ENCODE data around the gene PRMT7. TPM values are rescaled to one million over a fixed set of nuclear protein-coding genes. Genes with fewer than 3 reads are reported as not detected.

PRMT7 gene
- total RNA-seq, 1 experiment from 2014 or later, result 156 TPM

GRCh38 chr16:68289202-68289601 lies 21.6 kb upstream of the PRMT7 start:
- Mint-ChIP-seq H3K4me3 (ENCODE audit: unreplicated experiment) (no peak overlapping the region), H3K27ac (ENCODE audit: unreplicated experiment) (no peak overlapping the region), H3K4me1 (ENCODE audit: low read depth, unreplicated experiment) (peaks cover 48% of the 10 kb centered on the region), H3K27me3 (ENCODE audit: insufficient read depth, unreplicated experiment) (no peaks in the 10 kb centered on the region), H3K9me3 (ENCODE audit: unreplicated experiment) (no peaks in the 10 kb centered on the region), H3K36me3 (ENCODE audit: insufficient read depth, unreplicated experiment) (peaks cover 96% of the 10 kb centered on the region)
- Histone ChIP-seq H3K4me1 (0 out of 2 replicates have a peak, but pooled peaks cover 3% of the 10 kb centered on the region), H3K27me3 (replicated peaks; ENCODE audit: control insufficient read depth, insufficient read depth, low read length) (no peaks in the 10 kb centered on the region), H3K36me3 (ENCODE audit: control insufficient read depth, insufficient read depth, low read length) (peaks cover 2% of the 10 kb centered on the region; the same call in 1 of the 2 replicates), H3K9me3 (no peaks in the 10 kb centered on the region), H3K4me3 (ENCODE audit: low read depth, low read length) (no peak overlapping the region)
- ChIA-PET POLR2A (no interaction called here), CTCF (interaction anchor here (1.6 kb wide), 1 partner anchor 25 kb away, joined by 4 read pairs; the partner anchor contains the start of gene SLC7A6)
- TF ChIP-seq CTCF (IDR thresholded peaks at IDR 0.05; ENCODE audit: insufficient read depth in 1 of 2, low read depth in 1 of 2, low read length in 1 of 2, severe bottlenecking in 1 of 2, unreplicated experiment in 1 of 2), result no peak
- intact Hi-C loops (cut with micrococcal nuclease; ENCODE audit: unreplicated experiment), result no loop called here
- no TSS peak for BruUV-seq (replicated peaks)
- DNase-seq, result no peak

- POLR2A ChIA-PET, result interaction anchor here (0.6 kb wide), 1 partner anchor 13 kb away, joined by 4 read pairs; no protein-coding TSS in a partner anchor
- Histone ChIP-seq H3K27me3 (replicated peaks; ENCODE audit: control insufficient read depth, insufficient read depth, low read length) (no peaks in the 10 kb centered on the region), H3K4me1 (peaks cover 2% of the 10 kb centered on the region; the same call in 1 of the 2 replicates), H3K36me3 (ENCODE audit: control insufficient read depth, insufficient read depth, low read length) (peaks cover 4% of the 10 kb centered on the region; the same call in 1 of the 2 replicates), H3K4me3 (ENCODE audit: low read depth, low read length) (no peak overlapping the region), H3K9me3 (no peaks in the 10 kb centered on the region)
- DNase-seq, result no peak
- H3K27me3 Mint-ChIP-seq (ENCODE audit: insufficient read depth, unreplicated experiment), result no peaks in the 10 kb centered on the region
- no peaks in the 10 kb centered on the region for H3K9me3 Mint-ChIP-seq (ENCODE audit: unreplicated experiment)
- TF ChIP-seq CTCF (IDR thresholded peaks at IDR 0.05; ENCODE audit: insufficient read depth in 1 of 2, low read depth in 1 of 2, low read length in 1 of 2, severe bottlenecking in 1 of 2, unreplicated experiment in 1 of 2), result no peak
- CTCF ChIA-PET, result interaction anchor here (1.6 kb wide), 1 partner anchor 26 kb away, joined by 4 read pairs; the partner anchor contains the start of gene SLC7A6
- intact Hi-C loops (cut with micrococcal nuclease; ENCODE audit: unreplicated experiment), result no loop called here
- peaks cover 46% of the 10 kb centered on the region for H3K4me1 Mint-ChIP-seq (ENCODE audit: low read depth, unreplicated experiment)
- no TSS peak for BruUV-seq (replicated peaks)
- peak overlapping the region; percentile 19 for H3K27ac Mint-ChIP-seq (ENCODE audit: unreplicated experiment)
- peaks cover 96% of the 10 kb centered on the region for H3K36me3 Mint-ChIP-seq (ENCODE audit: insufficient read depth, unreplicated experiment)
- H3K4me3 Mint-ChIP-seq (ENCODE audit: unreplicated experiment), result no peak overlapping the region
These were observed 21.0 kb upstream of the PRMT7 start for GRCh38 chr16:68289621-68290329.

GRCh38 chr16:68290450-68290849 lies 20.4 kb upstream of the PRMT7 start:
- peaks cover 41% of the 10 kb centered on the region for H3K4me1 Mint-ChIP-seq (ENCODE audit: low read depth, unreplicated experiment)
- intact Hi-C loops (cut with micrococcal nuclease; ENCODE audit: unreplicated experiment), result no loop called here
- Histone ChIP-seq H3K9me3 (no peaks in the 10 kb centered on the region), H3K4me1 (peaks cover 7% of the 10 kb centered on the region; the same call in 1 of the 2 replicates), H3K36me3 (ENCODE audit: control insufficient read depth, insufficient read depth, low read length) (peaks cover 4% of the 10 kb centered on the region; the same call in 1 of the 2 replicates), H3K27me3 (replicated peaks; ENCODE audit: control insufficient read depth, insufficient read depth, low read length) (no peaks in the 10 kb centered on the region), H3K4me3 (ENCODE audit: low read depth, low read length) (no peak overlapping the region)
- no peak for DNase-seq
- no peak for TF ChIP-seq CTCF (IDR thresholded peaks at IDR 0.05; ENCODE audit: insufficient read depth in 1 of 2, low read depth in 1 of 2, low read length in 1 of 2, severe bottlenecking in 1 of 2, unreplicated experiment in 1 of 2)
- H3K27ac Mint-ChIP-seq (ENCODE audit: unreplicated experiment), result peak overlapping the region; percentile 19
- no peak overlapping the region for H3K4me3 Mint-ChIP-seq (ENCODE audit: unreplicated experiment)
- POLR2A ChIA-PET, result no interaction called here
- peaks cover 96% of the 10 kb centered on the region for H3K36me3 Mint-ChIP-seq (ENCODE audit: insufficient read depth, unreplicated experiment)
- CTCF ChIA-PET, result interaction anchor here (0.6 to 1.6 kb wide), 2 partner anchors 26 to 73 kb away, joined by 4 to 5 read pairs; partner anchors contain the start of gene SLC7A6
- no peaks in the 10 kb centered on the region for H3K27me3 Mint-ChIP-seq (ENCODE audit: insufficient read depth, unreplicated experiment)
- no peaks in the 10 kb centered on the region for H3K9me3 Mint-ChIP-seq (ENCODE audit: unreplicated experiment)
- BruUV-seq (replicated peaks), result no TSS peak

Measured in Caco-2 (cell line).